ENCODE data around the gene CXCL3. TPM values are rescaled to one million over a fixed set of nuclear protein-coding genes. Genes with fewer than 3 reads are reported as not detected.

The CXCL3 gene
- total and polyA plus RNA-seq, 10 of the 15 experiments (the other 5 are each of a cell fraction or from before 2014, with no cell fraction given): not detected

DNA sequence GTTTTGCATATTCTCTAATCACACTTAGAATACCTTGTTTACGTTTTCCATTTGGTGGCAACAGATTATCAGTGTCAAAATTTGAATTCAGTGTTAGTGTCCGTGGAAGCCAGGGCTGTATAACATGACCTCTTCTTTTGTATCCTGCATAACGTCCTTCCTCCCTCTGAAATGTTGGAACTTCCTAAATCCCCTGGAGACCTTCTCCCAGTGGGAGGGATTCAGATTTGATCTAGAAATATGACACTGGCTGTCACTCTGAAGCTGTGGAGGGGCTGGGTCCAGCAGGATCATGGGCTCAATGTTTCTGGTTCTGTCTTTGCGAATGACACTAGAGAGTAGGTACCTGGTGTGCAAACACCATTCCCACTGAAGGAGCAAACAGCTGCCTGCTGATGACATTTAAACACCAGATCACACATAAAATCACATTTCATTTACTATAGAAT lies 850 bp upstream of the CXCL3 start:
- no peaks in the 10 kb centered on the region for H3K79me2 ChIP-seq (ENCODE audit: control insufficient read depth, insufficient read depth, low read length)
- CTCF ChIA-PET: interaction anchor here (1.8 kb wide), 1 partner anchor 309 kb away, joined by 4 read pairs; no protein-coding TSS in a partner anchor
- DNase-seq (ENCODE audit: low read depth, low spot score) (no peak), FAIRE-seq (no peak), ATAC-seq (no peak)
- intact Hi-C loops (cut with micrococcal nuclease; ENCODE audit: unreplicated experiment): loop anchor here (10.0 kb wide), 1 partner anchor 375 kb away; no protein-coding TSS in a partner anchor
- H3K27me3 ChIP-seq (replicated peaks in 1 of 2; ENCODE audit: control insufficient read depth in 2 of 2, insufficient read depth in 2 of 2, low read length in 1 of 2): peaks cover 3 to 8% of the 10 kb centered on the region in 2 experiments
- no peak overlapping the region for H3K9ac ChIP-seq (ENCODE audit: control insufficient read depth, insufficient read depth, low read length)
- in situ Hi-C loops (cut with MboI): no loop called here
- H3K36me3 ChIP-seq (ENCODE audit: control insufficient read depth in 2 of 2, insufficient read depth in 2 of 2, low read length in 1 of 2): no peaks in the 10 kb centered on the region
- peak overlapping the region; percentile 67; the same call in 1 of the 2 replicates for H3K4me3 ChIP-seq
- no peak overlapping the region for H3K27ac ChIP-seq (ENCODE audit: control insufficient read depth, insufficient read depth)
- H3K4me1 ChIP-seq (ENCODE audit: control insufficient read depth, insufficient read depth, low read length): peaks cover 3% of the 10 kb centered on the region; the same call in 1 of the 2 replicates
- no peak for TF ChIP-seq SREBF2 (IDR thresholded peaks at IDR 0.05; ENCODE audit: low read length)
- TF ChIP-seq ASH2L (IDR thresholded peaks at IDR 0.05; ENCODE audit: borderline replicate concordance, low read depth): no peak
- TF ChIP-seq ZBED1 (IDR thresholded peaks at IDR 0.05; ENCODE audit: borderline replicate concordance): no peak
- no peak for TF ChIP-seq CHD2 (IDR thresholded peaks at IDR 0.05; ENCODE audit: borderline replicate concordance, low read depth, low read length)
- TF ChIP-seq, protein P1, sequence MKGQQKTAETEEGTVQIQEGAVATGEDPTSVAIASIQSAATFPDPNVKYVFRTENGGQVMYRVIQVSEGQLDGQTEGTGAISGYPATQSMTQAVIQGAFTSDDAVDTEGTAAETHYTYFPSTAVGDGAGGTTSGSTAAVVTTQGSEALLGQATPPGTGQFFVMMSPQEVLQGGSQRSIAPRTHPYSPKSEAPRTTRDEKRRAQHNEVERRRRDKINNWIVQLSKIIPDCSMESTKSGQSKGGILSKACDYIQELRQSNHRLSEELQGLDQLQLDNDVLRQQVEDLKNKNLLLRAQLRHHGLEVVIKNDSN (IDR thresholded peaks at IDR 0.05; ENCODE audit: borderline replicate concordance, extremely low read length, insufficient read depth, low read depth, low read length): no peak
- no peak for TF ChIP-seq TBL1XR1 (IDR thresholded peaks at IDR 0.05; ENCODE audit: low read depth, low read length)
- TF ChIP-seq, protein P2, sequence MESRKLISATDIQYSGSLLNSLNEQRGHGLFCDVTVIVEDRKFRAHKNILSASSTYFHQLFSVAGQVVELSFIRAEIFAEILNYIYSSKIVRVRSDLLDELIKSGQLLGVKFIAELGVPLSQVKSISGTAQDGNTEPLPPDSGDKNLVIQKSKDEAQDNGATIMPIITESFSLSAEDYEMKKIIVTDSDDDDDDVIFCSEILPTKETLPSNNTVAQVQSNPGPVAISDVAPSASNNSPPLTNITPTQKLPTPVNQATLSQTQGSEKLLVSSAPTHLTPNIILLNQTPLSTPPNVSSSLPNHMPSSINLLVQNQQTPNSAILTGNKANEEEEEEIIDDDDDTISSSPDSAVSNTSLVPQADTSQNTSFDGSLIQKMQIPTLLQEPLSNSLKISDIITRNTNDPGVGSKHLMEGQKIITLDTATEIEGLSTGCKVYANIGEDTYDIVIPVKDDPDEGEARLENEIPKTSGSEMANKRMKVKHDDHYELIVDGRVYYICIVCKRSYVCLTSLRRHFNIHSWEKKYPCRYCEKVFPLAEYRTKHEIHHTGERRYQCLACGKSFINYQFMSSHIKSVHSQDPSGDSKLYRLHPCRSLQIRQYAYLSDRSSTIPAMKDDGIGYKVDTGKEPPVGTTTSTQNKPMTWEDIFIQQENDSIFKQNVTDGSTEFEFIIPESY (IDR thresholded peaks at IDR 0.05): no peak
- TF ChIP-seq, protein P3, sequence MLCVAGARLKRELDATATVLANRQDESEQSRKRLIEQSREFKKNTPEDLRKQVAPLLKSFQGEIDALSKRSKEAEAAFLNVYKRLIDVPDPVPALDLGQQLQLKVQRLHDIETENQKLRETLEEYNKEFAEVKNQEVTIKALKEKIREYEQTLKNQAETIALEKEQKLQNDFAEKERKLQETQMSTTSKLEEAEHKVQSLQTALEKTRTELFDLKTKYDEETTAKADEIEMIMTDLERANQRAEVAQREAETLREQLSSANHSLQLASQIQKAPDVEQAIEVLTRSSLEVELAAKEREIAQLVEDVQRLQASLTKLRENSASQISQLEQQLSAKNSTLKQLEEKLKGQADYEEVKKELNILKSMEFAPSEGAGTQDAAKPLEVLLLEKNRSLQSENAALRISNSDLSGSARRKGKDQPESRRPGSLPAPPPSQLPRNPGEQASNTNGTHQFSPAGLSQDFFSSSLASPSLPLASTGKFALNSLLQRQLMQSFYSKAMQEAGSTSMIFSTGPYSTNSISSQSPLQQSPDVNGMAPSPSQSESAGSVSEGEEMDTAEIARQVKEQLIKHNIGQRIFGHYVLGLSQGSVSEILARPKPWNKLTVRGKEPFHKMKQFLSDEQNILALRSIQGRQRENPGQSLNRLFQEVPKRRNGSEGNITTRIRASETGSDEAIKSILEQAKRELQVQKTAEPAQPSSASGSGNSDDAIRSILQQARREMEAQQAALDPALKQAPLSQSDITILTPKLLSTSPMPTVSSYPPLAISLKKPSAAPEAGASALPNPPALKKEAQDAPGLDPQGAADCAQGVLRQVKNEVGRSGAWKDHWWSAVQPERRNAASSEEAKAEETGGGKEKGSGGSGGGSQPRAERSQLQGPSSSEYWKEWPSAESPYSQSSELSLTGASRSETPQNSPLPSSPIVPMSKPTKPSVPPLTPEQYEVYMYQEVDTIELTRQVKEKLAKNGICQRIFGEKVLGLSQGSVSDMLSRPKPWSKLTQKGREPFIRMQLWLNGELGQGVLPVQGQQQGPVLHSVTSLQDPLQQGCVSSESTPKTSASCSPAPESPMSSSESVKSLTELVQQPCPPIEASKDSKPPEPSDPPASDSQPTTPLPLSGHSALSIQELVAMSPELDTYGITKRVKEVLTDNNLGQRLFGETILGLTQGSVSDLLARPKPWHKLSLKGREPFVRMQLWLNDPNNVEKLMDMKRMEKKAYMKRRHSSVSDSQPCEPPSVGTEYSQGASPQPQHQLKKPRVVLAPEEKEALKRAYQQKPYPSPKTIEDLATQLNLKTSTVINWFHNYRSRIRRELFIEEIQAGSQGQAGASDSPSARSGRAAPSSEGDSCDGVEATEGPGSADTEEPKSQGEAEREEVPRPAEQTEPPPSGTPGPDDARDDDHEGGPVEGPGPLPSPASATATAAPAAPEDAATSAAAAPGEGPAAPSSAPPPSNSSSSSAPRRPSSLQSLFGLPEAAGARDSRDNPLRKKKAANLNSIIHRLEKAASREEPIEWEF (IDR thresholded peaks at IDR 0.05; ENCODE audit: insufficient replicate concordance, low read depth, low read length): no peak
- TF ChIP-seq ZNF24 (IDR thresholded peaks at IDR 0.05): no peak
- no peak for TF ChIP-seq IKZF2 (IDR thresholded peaks at IDR 0.05)
- TF ChIP-seq MYB (IDR thresholded peaks at IDR 0.05; ENCODE audit: borderline replicate concordance, low read depth, low read length): no peak
- TF ChIP-seq RFX5 (IDR thresholded peaks at IDR 0.05; ENCODE audit: low read depth, low read length): no peak
- no peak for TF ChIP-seq ZNF274 (IDR thresholded peaks at IDR 0.05; ENCODE audit: insufficient read depth, insufficient read length)
- TF ChIP-seq NR2C1 (IDR thresholded peaks at IDR 0.05): no peak
- TF ChIP-seq ZZZ3 (IDR thresholded peaks at IDR 0.05; ENCODE audit: control insufficient read depth, insufficient read length, low read depth): no peak
- TF ChIP-seq NFIC (IDR thresholded peaks at IDR 0.05; ENCODE audit: low read depth, low read length): no peak
- TF ChIP-seq DPF2 (IDR thresholded peaks at IDR 0.05): no peak
- RAD21 ChIA-PET (ENCODE audit: unreplicated experiment): no interaction called here
- 25% methylated on average over 4 of the region's 4 CpGs for WGBS (ENCODE audit: insufficient coverage, insufficient replicate concordance, low lambda C conversion rate, missing lambda C conversion rate)
- H2AFZ ChIP-seq (ENCODE audit: control insufficient read depth, low read depth, low read length): peak overlapping the region; percentile 51
- POLR2A ChIA-PET: no interaction called here
- SMC1A ChIA-PET (ENCODE audit: uncharacterized antibody, unreplicated experiment): no interaction called here
- peak overlapping the region; percentile 87 for H3K4me2 ChIP-seq (ENCODE audit: control insufficient read depth, insufficient read depth)
- H3K9me3 ChIP-seq (replicated peaks; ENCODE audit: control insufficient read depth, insufficient read depth, low read length): no peaks in the 10 kb centered on the region
- no TSS peak for BruUV-seq (replicated peaks)
- H4K20me1 ChIP-seq (ENCODE audit: control insufficient read depth, insufficient read depth): no peaks in the 10 kb centered on the region
